Measurements from ENCODE around the gene TRMT11.

- TF ChIP-seq CTCF (IDR thresholded peaks at IDR 0.05; ENCODE audit: control extremely low read depth in 1 of 3, insufficient read depth in 1 of 3, low read depth in 1 of 3, low read length in 3 of 3) (no peak), RBBP5 (IDR thresholded peaks at IDR 0.05; ENCODE audit: borderline replicate concordance, low read depth, low read length) (no peak), BRCA1 (IDR thresholded peaks at IDR 0.05; ENCODE audit: low read depth, low read length) (no peak), POLR2A (IDR thresholded peaks at IDR 0.05; ENCODE audit: control extremely low read depth in 1 of 2, low read depth in 2 of 2, low read length in 2 of 2) (no peak), MAX (IDR thresholded peaks at IDR 0.05) (no peak), SUZ12 (IDR thresholded peaks at IDR 0.05; ENCODE audit: low read length) (no peak), POLR2AphosphoS5 (IDR thresholded peaks at IDR 0.05; ENCODE audit: low read depth, low read length) (no peak), TCF12 (IDR thresholded peaks at IDR 0.05; ENCODE audit: low read depth, low read length) (no peak), USF2 (IDR thresholded peaks at IDR 0.05; ENCODE audit: low read length) (no peak), ATF2 (IDR thresholded peaks at IDR 0.05; ENCODE audit: low read length) (no peak), ATF3 (IDR thresholded peaks at IDR 0.05; ENCODE audit: insufficient read depth, low read depth, low read length) (no peak)
Measured at GRCh38 chr6:126027601-126028000, 41.3 kb downstream of the TRMT11 start.
